RCC 7860 (cell line): ENCODE measurements around the gene REL.
"Not testable (repeated sequence)": the region's sequence is repeated elsewhere in the genome, so short reads cannot be mapped to it uniquely, and the experiment has no call there.

Experiments
- DNase-seq: peaks from one replicate; pipeline ENCODE4 v3.0.0-alpha.2; 2015; ENCODE audit warnings: low spot score
- FAIRE-seq: peaks from 2 replicates; lab custom pipeline; 2012; peaks lifted over from hg19 to GRCh38; lab: Jason Lieb, UNC

Gene REL

GRCh38 chr2:60906395-60906794 lies 25.0 kb downstream of the REL start:
- FAIRE-seq (no peak), DNase-seq (no peak)

GRCh38 chr2:60907329-60907728 lies 26.0 kb downstream of the REL start:
- FAIRE-seq (no peak), DNase-seq (no peak)

- FAIRE-seq, result no peak
- DNase-seq, result no peak
These were observed 44.8 kb downstream of the REL start for GRCh38 chr2:60925994-60926740.

GRCh38 chr2:60926741-60927552 lies 45.6 kb downstream of the REL start:
- FAIRE-seq, result no peak
- DNase-seq, result no peak

GRCh38 chr2:60932061-60932460 lies 50.7 kb downstream of the REL start:
- not testable (repeated sequence) for FAIRE-seq, DNase-seq

GRCh38 chr2:60932954-60933353 lies 51.6 kb downstream of the REL start:
- FAIRE-seq, result no peak

GRCh38 chr2:60934165-60934722 lies 52.9 kb downstream of the REL start:
- DNase-seq (no peak), FAIRE-seq (no peak)

More at GRCh38 chr2:60932954-60933353, 51.6 kb downstream of the REL start:
- no peak for DNase-seq

GRCh38 chr2:60936757-60937156 lies 55.4 kb downstream of the REL start:
- no peak for DNase-seq
- FAIRE-seq, result no peak

GRCh38 chr2:60938301-60938700 lies 56.9 kb downstream of the REL start:
- FAIRE-seq (no peak), DNase-seq (no peak)

- no peak for DNase-seq
- no peak for FAIRE-seq
These were observed 58.2 kb downstream of the REL start for GRCh38 chr2:60939622-60940021.

- FAIRE-seq (no peak), DNase-seq (no peak)
These were observed 64.0 kb downstream of the REL start for GRCh38 chr2:60945341-60945740.

- no peak for FAIRE-seq
- no peak for DNase-seq
These were observed 65.7 kb downstream of the REL start for GRCh38 chr2:60947056-60947455.

- DNase-seq (no peak), FAIRE-seq (no peak)
These were observed 66.8 kb downstream of the REL start for GRCh38 chr2:60948161-60948560.

GRCh38 chr2:60948926-60949579 lies 67.7 kb downstream of the REL start:
- FAIRE-seq (no peak), DNase-seq (no peak)

- FAIRE-seq, result no peak
These were observed 72.8 kb downstream of the REL start for GRCh38 chr2:60954139-60954538.

GRCh38 chr2:60957224-60957623 lies 75.8 kb downstream of the REL start:
- DNase-seq (no peak), FAIRE-seq (no peak)

More at GRCh38 chr2:60954139-60954538, 72.8 kb downstream of the REL start:
- DNase-seq, result no peak

- FAIRE-seq (no peak), DNase-seq (no peak)
These were observed 76.3 kb downstream of the REL start for GRCh38 chr2:60957643-60958042.

GRCh38 chr2:60958361-60958760 lies 77.0 kb downstream of the REL start:
- DNase-seq (no peak), FAIRE-seq (no peak)

GRCh38 chr2:60958800-60959199 lies 77.4 kb downstream of the REL start:
- FAIRE-seq (no peak), DNase-seq (no peak)

GRCh38 chr2:60959501-60959900 lies 78.1 kb downstream of the REL start:
- FAIRE-seq, result no peak
- no peak for DNase-seq

- FAIRE-seq (no peak), DNase-seq (no peak)
These were observed 79.3 kb downstream of the REL start for GRCh38 chr2:60960706-60961105.
